GM18861 (cell line): ENCODE measurements around the gene KMO.
A peak's percentile ranks its signal among the peaks of the same experiment; 100 is the strongest.

Experiments
- ATAC-seq: cut with Tn5 transposase; IDR thresholded peaks from one replicate; pipeline ENCODE4 v1.9.1; 2021; ENCODE audit not compliant: unreplicated experiment

The KMO gene

DNA sequence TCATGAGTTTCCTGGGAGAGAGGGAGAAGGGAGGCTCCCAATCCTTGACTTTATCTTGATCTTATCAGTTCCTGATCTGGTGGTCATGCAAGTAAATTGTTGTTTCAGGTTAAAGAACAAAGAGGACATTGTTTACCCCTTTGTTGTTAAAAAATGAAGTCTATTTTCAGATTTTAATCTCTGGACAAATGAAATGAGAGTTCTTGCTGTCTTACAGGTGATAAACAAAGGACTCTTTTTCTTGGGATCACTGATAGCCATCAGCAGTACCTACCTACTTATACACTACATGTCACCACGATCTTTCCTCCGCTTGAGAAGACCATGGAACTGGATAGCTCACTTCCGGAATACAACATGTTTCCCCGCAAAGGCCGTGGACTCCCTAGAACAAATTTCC is 59.6 kb downstream of the KMO start:
- no peak for ATAC-seq

DNA sequence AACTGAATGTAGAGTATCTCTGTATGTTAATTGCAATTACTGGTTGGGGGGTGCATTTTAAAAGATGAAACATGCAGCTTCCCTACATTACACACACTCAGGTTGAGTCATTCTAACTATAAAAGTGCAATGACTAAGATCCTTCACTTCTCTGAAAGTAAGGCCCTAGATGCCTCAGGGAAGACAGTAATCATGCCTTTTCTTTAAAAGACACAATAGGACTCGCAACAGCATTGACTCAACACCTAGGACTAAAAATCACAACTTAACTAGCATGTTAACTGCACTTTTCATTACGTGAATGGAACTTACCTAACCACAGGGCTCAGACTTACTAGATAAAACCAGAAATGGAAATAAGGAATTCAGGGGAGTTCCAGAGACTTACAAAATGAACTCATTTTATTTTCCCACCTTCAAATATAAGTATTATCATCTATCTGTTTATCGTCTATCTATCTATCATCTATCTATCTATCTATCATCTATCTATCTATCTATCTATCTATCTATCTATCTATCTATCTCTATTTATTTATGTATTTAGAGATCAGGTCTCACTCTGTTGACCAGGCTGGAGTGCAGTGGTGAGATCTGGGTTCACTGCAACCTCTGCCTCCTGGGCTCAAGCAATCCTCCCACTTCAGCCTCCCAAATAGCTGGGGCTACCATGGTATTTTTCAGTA is 60.2 kb downstream of the KMO start:
- peak; percentile 63 for ATAC-seq

DNA sequence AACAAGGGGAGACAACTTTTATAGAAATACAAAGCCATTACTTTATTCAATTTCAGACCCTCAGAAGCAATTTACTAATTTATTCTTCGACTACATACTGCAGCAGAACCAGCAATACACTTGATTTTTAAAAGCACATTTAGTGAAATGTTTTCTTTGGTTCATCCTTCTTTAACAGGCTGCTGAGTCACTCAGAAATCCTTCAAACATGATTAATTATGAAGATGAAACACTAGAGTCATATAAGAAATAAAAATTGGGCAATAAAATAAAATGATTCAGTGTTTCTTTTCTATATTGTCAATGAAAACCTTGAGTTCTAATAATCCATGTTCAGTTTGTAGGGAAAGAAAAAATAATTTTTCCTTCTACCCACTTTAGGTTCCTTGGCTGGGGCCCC is 61.0 kb downstream of the KMO start:
- no peak for ATAC-seq

DNA sequence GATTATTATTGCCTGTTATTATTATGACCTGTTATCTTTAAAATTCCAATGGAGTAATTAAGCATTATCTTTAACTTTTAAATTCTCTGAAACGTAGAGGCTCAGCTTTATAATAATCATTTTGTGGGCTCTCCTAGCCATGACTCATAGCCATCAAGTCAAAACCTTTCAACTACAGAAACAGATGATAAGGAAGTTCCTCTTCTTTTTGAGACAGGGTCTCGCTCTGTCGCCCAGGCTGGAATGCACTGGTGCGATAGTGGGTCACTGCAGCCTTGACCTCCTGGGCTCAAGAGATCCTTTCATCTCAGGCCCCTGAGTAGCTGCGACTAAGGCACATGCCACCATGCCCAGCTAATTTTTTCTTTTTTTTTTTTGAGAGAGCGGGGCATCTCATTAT is 64.5 kb downstream of the KMO start:
- no peak for ATAC-seq

DNA sequence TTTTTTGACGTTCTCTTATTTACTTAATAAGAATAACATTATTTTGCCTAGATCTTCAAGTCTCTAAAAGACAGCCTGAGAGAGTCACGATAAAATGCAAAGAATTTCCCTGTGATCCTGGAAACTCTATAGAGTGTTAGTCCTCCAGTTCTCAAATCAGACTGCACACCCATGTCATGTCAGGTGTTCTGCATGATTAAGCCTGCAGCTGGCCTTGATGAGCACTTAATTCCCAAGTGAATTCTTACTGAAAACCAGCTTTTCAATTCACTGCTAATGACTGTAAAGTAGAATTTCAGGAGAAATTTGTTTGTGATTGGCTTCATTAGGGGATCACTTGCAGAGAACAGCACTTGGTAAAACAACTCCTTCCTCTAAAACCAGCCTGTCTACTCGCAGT is 66.1 kb downstream of the KMO start:
- peak; percentile 36 for ATAC-seq

DNA sequence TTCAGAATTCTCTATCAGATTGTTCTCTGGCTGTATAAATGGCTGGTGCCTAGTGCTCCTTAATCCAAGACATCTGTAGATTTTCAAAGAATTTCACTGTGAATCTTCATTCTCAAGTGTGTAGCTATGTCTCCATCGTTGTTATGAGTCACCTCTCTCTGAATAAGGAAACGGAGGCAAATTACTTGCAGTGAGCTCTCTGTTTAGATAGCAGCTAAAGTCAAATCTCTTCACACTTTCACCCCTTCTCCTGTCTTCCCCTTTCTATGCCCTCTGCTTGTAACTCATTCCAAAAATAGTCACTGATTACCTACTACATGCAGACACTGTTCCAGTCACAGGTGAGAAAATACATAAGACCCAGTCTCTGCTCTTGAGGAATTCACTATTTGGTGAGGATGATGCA is 68.3 kb downstream of the KMO start:
- peak; percentile 85 for ATAC-seq

DNA sequence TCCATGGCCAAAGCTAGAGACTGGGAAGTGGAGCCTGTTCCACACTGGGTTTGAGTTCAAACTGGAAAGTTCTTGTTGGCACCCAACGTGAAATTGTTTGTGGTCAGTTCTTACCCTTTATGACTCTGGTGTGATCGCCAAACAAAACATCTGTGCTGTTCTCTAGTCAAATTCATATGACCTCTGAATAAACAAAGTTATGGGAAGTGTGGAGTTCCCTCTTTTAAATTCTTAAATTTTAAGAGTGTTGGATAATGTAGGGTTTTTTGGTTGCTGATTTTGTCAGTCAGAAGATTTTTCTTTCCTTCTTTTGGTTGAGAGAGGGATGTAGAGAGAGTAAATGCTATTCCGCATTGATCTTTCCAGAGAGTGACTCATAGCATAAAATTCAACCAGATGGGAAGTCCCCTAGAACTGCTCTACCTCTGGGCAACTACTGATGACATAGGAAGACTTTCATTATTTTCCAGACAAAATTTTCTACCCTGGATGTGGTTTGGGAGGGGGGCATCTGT is 71.6 kb downstream of the KMO start:
- no peak for ATAC-seq

DNA sequence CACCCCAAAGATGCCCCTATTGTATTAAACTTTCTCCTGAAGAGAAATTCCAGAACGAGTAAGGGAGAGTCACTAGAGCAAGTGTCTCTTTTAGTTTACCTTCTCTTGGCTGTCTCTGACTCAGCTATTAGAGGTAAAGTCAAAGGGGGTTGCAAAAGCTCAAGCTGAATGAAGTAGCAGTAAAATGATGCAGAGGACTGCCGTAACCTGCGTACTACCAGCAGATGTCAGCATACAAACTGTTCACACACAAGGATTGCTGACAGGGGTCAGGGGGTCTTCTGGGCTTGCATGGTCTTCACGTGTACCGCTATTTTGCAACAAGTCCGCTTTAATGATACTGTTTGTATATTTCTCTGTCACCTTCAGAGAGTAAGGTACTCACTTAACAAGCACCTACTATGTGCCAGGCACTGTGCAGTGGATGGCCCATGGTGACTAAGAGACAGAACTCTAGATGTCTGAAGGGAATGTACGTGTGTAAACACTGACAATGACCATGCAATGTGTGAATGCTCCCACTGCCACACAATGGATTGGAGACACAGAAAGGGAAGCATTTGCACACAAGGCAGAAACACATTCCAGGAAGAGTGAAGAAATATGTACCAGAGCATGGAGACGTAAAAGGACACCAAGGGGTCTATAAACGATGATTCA is 73.1 kb downstream of the KMO start:
- ATAC-seq = no peak

DNA sequence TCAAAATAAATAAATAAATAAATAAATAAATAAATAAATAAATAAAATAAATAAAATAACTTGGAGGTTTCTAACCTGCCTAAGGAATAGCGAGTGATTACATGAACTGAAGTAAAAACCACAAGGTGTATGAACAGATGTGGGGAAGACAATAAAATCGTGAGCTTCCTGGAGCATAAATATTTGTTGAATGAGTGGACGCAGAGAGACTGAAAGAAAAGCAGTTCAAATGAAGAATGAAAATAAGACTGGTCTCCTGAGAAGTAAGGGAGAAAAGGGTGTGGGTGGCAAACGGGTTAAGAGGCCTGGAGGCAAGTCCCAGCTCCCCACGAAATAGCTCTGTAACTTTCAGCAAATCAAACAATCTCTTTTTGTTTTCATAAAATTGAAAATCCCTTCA is 74.4 kb downstream of the KMO start:
- ATAC-seq = no peak

DNA sequence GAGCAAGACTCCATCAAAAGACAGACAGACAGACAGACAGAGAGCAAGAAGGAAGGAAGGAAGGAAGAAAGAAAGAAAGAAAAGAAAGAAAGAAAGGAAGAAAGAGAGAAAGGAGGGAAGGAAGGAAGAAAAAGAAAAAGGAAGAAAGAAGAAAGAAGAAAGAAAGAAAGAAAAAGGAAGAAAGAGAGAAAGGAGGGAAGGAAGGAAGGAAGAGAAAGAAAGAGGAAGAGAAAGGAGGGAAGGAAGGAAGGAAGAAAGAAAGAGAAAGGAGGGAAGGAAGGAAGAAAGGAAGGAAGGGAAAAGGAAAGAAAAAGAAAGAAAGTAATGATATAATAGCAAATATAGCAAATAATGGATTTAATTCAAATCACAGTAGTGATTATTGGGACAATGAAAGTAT is 75.3 kb downstream of the KMO start:
- no peak for ATAC-seq

DNA sequence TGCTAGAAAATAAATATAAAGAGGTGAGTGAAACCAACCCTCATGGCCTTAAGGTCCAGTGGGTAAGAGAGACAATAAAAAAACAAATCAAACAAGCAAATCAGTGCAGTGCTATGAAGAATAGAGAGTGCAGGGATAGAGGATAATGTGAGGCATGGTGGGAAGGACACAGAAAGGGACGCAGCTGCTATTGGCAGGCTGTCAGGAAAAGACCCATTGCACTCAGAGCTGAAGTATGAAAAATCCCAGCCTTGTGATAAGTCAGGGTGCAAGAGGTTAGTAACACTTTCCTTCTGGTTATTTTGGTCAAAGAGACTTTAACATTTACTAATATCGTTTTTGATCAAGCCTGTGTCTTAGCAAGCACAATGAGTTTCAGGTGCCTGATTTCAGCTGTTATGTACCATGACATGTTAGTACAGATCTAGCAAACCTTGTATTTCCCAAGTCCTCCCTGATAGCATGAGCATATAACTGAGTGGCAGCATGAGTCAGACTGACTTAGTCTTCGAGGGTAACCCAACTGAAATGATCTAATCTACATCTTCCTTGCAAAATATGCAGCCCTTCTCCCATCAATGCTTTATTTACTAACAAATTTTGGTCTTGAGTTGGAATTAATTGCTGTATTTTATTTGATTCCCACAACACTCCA is 76.3 kb downstream of the KMO start:
- ATAC-seq = no peak

DNA sequence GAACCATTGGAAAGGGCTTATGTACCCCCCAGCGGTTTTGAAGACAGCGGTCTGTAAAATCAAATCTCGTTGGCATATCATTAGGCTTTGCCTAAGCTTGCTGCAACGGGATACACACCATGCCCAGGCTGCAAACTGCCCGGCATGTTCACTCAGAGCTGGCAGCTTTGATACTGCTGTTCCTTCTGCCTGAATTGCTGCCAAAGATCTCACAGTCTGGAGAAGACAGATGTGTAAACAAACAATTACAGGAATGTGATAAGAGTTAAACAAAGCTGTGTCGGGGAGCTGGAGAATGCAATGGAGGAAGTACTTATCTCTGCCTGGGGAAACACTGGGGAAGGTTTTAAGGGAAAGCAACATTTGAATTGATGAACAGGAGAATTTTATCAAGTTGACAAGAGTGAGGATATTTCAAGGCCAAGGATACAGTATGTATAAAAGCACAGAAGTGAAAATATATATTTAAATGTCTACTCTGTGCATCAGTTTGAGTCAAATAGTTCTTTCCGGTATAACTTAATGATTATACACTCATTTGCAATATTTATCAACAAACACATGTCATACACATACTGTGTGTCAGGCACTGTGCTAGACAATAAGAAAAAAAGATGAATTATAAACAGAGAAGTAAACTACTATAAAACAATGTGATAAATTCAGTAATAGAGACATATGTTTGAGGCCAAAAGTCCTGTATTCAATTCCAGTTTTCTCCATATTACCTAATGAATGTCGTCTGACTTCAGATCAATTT is 78.1 kb downstream of the KMO start:
- no peak for ATAC-seq

DNA sequence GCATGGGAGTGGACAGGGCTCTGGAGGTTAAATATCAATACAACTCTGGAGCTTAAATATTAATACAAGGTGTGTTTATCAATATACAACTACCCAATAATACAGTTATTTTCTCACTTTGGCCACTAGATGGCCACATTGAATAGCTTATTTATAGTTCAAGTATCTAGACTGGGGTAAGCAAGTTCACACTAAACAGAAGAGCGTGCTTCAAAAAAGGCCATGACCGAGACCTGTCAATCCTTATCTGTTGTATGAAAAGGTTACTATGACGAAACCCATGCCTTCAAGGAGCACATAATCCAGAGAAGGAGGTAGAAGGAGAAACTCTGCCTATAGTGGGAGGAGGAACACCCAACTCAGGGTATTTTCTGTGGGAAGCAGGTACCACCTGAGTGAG is 78.9 kb downstream of the KMO start:
- ATAC-seq = peak; percentile 98

DNA sequence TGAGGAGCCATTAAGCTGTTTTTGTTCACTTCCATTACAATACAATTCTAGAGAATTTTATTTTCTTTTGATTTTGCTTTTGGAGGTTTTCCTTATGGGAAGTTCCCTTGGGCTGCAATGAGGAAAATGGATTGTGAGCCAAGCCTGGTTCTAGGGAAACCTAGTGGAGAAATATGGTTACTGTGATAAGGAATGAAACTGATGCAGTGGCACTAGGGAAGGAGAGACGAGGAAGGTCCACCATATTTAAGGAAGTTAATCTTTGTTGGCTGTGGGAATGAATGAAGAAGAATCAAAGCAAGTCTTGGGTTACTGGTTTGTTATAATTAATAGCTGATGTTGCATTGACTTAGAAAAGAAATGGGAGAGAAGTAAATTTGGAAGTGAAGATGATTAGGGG is 79.6 kb downstream of the KMO start:
- ATAC-seq = no peak

DNA sequence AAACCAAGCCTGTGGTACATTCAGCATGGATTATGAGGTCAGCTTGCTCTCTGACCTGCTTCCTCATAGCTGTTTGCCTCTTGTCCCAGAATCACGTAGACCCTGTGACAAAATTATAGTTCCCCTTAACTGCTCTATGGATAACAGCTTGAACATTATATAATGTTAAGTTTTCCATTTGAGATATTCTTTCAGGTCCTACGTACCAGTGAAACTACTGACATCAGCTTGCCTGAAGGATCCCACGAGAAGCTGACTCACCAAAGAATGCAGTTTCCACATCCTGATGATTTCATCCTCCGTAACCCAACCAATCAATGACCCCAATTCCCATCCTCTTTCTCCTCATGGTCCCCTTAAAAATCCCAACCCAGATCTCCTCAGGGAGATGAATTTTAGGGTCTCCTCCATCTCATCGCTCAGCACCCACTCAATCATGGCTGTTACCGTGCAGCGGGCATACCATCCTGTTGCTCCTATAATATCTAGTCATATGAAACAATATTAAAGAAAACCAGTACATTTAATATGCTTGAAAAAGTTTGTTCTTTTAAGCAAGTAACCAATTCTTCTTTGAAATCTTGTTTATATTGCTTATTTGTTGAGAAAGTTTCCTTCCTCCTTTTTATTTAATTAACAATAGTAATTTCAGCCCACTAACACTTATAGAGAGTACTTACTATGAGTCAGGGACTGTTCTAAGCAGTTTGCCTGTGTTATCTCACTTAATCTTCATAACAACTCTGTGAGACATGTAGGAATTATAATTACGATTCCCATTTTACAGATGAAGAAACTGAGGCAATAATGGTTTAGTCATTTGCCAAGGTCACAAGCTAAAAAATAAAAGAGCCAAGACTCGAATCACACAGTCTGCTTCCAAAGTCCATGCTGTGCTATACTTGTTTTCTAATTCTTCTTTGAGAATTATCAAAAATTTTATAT is 80.6 kb downstream of the KMO start:
- no peak for ATAC-seq

DNA sequence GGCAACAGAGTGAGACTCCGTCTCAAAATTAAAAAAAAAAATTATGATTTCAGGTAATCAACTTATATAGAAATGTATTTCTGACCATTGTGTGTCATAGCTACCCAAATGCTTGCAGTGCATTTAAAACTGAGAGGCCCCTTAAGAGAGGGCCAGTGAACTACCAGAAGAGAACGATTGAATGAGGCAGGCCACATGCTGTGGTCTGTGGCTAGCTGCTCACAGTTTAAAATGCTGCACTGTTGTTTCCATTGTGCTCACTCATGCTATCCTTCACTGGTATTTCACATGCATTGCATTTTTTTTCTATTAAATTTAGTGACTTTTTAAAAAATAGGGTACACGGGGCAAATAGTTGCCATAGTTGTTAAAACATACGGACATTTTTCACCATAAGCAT is 82.0 kb downstream of the KMO start:
- no peak for ATAC-seq

DNA sequence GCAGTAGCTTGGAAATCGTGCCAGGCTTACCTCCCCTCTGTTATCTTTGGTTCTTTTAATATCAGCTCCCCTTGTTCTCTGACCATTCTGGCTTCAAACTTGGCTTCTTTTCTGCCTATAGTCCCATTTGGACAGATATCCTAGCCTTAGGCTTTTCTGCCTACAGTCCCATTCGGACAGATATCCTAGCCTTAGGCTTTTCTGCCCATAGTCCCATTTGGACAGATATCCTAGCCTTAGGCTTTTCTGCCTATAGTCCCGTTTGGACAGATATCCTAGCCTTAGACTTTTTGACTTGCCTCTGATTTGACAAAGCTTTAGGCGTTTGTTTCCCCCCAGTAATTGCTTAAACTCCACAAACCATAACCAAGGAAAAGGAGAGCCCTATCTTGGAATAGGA is 82.4 kb downstream of the KMO start:
- ATAC-seq = no peak

DNA sequence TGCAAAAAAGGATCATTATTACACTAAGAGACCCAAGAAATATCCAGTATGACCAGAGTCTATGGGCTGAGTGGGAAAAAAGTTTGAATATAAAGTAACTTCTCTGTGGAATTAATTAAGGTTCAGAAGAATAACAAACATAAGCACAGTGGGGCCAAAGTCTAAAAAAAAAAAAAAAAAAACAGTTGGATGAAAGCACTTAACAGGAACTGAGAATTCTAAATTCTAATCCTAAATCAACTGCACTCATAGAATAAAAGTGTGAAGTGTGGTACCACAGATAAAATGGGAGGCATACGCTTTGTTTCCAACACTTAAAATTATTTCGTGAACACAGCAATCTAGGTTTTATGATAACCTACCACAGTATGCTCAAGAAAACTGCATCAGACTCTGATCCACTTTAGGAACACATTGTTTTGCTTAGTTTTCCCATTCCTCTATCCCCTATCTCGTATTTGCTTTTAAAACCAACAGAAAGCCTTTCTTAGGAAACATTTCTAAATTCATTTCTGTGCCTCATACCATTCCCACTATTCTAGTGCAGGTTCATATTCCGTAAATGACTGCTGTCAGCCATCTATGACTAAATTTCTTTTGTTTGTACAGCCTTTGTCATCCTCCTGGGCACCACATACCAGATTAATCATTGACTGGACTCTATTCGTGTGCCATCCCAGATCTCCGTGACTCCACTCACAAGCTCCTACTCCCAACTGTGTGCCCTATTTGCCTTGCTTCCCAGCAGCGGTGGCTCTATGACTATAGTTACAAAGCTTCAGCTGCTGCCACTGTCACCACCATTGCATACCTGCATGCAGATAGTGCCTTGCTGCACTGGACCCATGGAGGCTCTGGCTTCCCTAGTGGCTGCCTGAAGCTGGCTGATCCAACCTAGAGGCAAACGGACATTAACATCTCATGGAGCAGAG is 83.1 kb downstream of the KMO start:
- no peak for ATAC-seq

DNA sequence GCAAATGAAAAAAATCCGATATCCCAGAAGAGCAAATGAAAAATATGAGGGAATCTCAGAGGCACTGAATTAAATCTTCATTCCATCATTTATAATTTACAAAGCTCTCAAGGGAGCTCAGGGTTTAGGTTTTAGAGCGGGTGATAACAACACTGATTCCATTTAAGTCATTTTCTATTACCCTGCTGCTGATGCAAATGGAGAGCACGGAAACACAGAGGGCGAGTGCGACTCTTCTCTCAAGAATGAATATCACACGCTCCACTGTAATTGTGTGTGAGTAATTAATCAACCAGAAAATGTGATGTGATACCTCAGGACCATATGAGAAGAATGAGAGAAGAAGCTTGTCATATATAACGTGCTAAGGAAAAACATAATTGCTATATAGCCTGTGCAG is 85.2 kb downstream of the KMO start:
- no peak for ATAC-seq
